Peyer's patch (tissue), 4 donors: ENCODE results near the gene NMB. TPM values are rescaled to one million over a fixed set of nuclear protein-coding genes. Genes with fewer than 3 reads are reported as not detected.

Experiments
- DNase-seq, 3 donors: peaks; one replicate each; pipeline ENCODE4 v3.0.0-alpha.2; 2017 to 2019
- H3K27ac ChIP-seq, 4 donors: fragments of 200-600 bp; sonication (generic); one replicate each; pipeline ENCODE4 v1.5.1; 2016 to 2019
- H3K27me3 ChIP-seq, 2 donors: fragments of 200-600 bp; sonication (generic); one replicate each; pipeline ENCODE4 v1.5.1; 2019
- H3K36me3 ChIP-seq, 3 donors: fragments of 200-600 bp; sonication (generic); one replicate each; pipeline ENCODE4 v1.5.1; 2016 to 2019
- H3K4me1 ChIP-seq, 4 donors: fragments of 200-600 bp; sonication (generic); one replicate each; pipeline ENCODE4 v1.5.1; 2016 to 2019
- H3K4me3 ChIP-seq, 4 donors: fragments of 200-600 bp; sonication (generic); 1 replicate in 3 of 4; 2 replicates in 1 of 4; pipeline ENCODE4 v1.5.1; 2016 to 2019; ENCODE audit warnings: mild to moderate bottlenecking in 1 of 4
- H3K9me3 ChIP-seq, 4 donors: fragments of 200-600 bp; sonication (generic); one replicate each; pipeline ENCODE4 v1.5.1; 2016 to 2019; ENCODE audit warnings: mild to moderate bottlenecking in 1 of 4
- CTCF ChIP-seq, 6 experiments: fragments of 450-650 bp in 4 of 6; fragments of 200-600 bp in 2 of 6; sonication (generic) in 1 of 6; IDR thresholded peaks; one replicate each; pipeline ENCODE4 v1.5.1; 2017 to 2019; ENCODE audit warnings: antibody characterized with exemption in 6 of 6, mild to moderate bottlenecking in 3 of 6, moderate library complexity in 1 of 6
- POLR2A ChIP-seq, 2 donors: fragments of 450-650 bp; IDR thresholded peaks; one replicate each; pipeline ENCODE4 v1.5.1; 2017; ENCODE audit warnings: antibody characterized with exemption in 2 of 2, mild to moderate bottlenecking in 2 of 2, moderate library complexity in 2 of 2
- total RNA-seq, 4 donors: library from RNA; depleted of rRNA; stranded (reverse); fragments of >200 nt; gene quantifications; one replicate each; pipeline ENCODE4 v1.1.0, GENCODE V29; 2016

NMB gene
- total RNA-seq, 4 donors from 2014 or later, result 1.6 to 2.8 (median 2.7) TPM; not detected in 1

- peaks cover 0 to 53% (median 0%) of the 10 kb centered on the region in 3 donors for H3K36me3 ChIP-seq
- peak in 1 of 3 donors; percentile 51 for DNase-seq
- H3K27me3 ChIP-seq, result no peaks in the 10 kb centered on the region
- TF ChIP-seq POLR2A (IDR thresholded peaks at IDR 0.05), result no peak
- TF ChIP-seq CTCF (IDR thresholded peaks at IDR 0.05), result no peak
- no peak overlapping the region for H3K27ac ChIP-seq
- no peaks in the 10 kb centered on the region for H3K9me3 ChIP-seq
- no peaks in the 10 kb centered on the region for H3K4me1 ChIP-seq
- no peak overlapping the region for H3K4me3 ChIP-seq
Measured at GRCh38 chr15:84681831-84682230, 23.8 kb upstream of the NMB start.

- Histone ChIP-seq H3K27me3 (no peaks in the 10 kb centered on the region), H3K36me3 (peaks cover 0 to 44% (median 0%) of the 10 kb centered on the region in 3 donors), H3K27ac (no peak overlapping the region), H3K4me1 (no peaks in the 10 kb centered on the region), H3K4me3 (no peak overlapping the region), H3K9me3 (no peaks in the 10 kb centered on the region)
- no peak for DNase-seq
- TF ChIP-seq POLR2A (IDR thresholded peaks at IDR 0.05) (no peak), CTCF (IDR thresholded peaks at IDR 0.05) (no peak)
Measured at GRCh38 chr15:84671211-84671610, 13.2 kb upstream of the NMB start.

GRCh38 chr15:84669726-84670125 is 11.7 kb upstream of the NMB start:
- Histone ChIP-seq H3K27ac (no peak overlapping the region), H3K27me3 (no peaks in the 10 kb centered on the region), H3K9me3 (no peaks in the 10 kb centered on the region), H3K4me1 (no peaks in the 10 kb centered on the region), H3K4me3 (no peak overlapping the region), H3K36me3 (peaks cover 0 to 51% (median 0%) of the 10 kb centered on the region in 3 donors)
- DNase-seq, result no peak
- TF ChIP-seq POLR2A (IDR thresholded peaks at IDR 0.05), result no peak
- TF ChIP-seq CTCF (IDR thresholded peaks at IDR 0.05), result no peak

- Histone ChIP-seq H3K9me3 (no peaks in the 10 kb centered on the region), H3K27ac (no peak overlapping the region), H3K36me3 (peaks cover 0 to 48% (median 0%) of the 10 kb centered on the region in 3 donors), H3K4me1 (no peaks in the 10 kb centered on the region), H3K4me3 (no peak overlapping the region), H3K27me3 (no peaks in the 10 kb centered on the region)
- no peak for TF ChIP-seq POLR2A (IDR thresholded peaks at IDR 0.05)
- TF ChIP-seq CTCF (IDR thresholded peaks at IDR 0.05), result no peak
- DNase-seq, result no peak
Measured at GRCh38 chr15:84668221-84668982, 10.4 kb upstream of the NMB start.

GRCh38 chr15:84666373-84666772 is 8.4 kb upstream of the NMB start:
- Histone ChIP-seq H3K4me1 (no peaks in the 10 kb centered on the region), H3K27me3 (no peaks in the 10 kb centered on the region), H3K9me3 (no peaks in the 10 kb centered on the region), H3K36me3 (peaks cover 0 to 48% (median 0%) of the 10 kb centered on the region in 3 donors), H3K4me3 (no peak overlapping the region), H3K27ac (no peak overlapping the region)
- TF ChIP-seq POLR2A (IDR thresholded peaks at IDR 0.05), result no peak
- TF ChIP-seq CTCF (IDR thresholded peaks at IDR 0.05), result no peak
- no peak for DNase-seq
